ENCODE results near the gene ALDH3B1. TPM values are rescaled to one million over a fixed set of nuclear protein-coding genes. Genes with fewer than 3 reads are reported as not detected.

Gene ALDH3B1
- total and polyA plus RNA-seq, 9 of the 15 experiments (the other 6 are each of a cell fraction or from before 2014, with no cell fraction given) = 0.01 to 0.35 (median 0.07) TPM; not detected in 2

GRCh38 chr11:68077617-68078582 is 67.8 kb downstream of the ALDH3B1 start:
- Histone ChIP-seq H3K4me1 (replicated peaks in 1 of 2; ENCODE audit: control insufficient read depth in 2 of 2, insufficient read depth in 2 of 2, low read length in 2 of 2) (no peaks in the 10 kb centered on the region), H3K9me3 (replicated peaks; ENCODE audit: control insufficient read depth, insufficient read depth, low read depth, low read length) (no peaks in the 10 kb centered on the region), H3K79me2 (ENCODE audit: control insufficient read depth, insufficient read depth, low read length) (no peaks in the 10 kb centered on the region), H3K27me3 (ENCODE audit: control insufficient read depth in 2 of 2, insufficient read depth in 2 of 2, low read length in 2 of 2) (no peaks in the 10 kb centered on the region), H3K9me1 (ENCODE audit: control insufficient read depth, insufficient read depth, low read length) (no peaks in the 10 kb centered on the region), H3K27ac (ENCODE audit: extremely low read depth, low read depth, low read length) (no peak overlapping the region), H4K20me1 (replicated peaks; ENCODE audit: control insufficient read depth, insufficient read depth, low read length) (no peaks in the 10 kb centered on the region), H3K4me2 (ENCODE audit: insufficient read depth, low read length) (no peak overlapping the region), H3K4me3 (no peak overlapping the region), H2AFZ (ENCODE audit: low read depth, low read length) (no peak overlapping the region), H3K36me3 (ENCODE audit: control insufficient read depth, insufficient read depth, low read length) (peaks cover 69% of the 10 kb centered on the region; the same call in 2 of the 3 replicates), H3K9ac (ENCODE audit: insufficient read depth in 1 of 2, low read depth in 2 of 2, low read length in 2 of 2) (no peak overlapping the region)
- WGBS (ENCODE audit: insufficient coverage, low coverage, missing lambda C conversion rate) = 76% methylated on average over 8 of the region's 8 CpGs
- BruUV-seq (replicated peaks) = no TSS peak
- ChIA-PET POLR2A (interaction anchor here (0.7 to 1.4 kb wide), 4 partner anchors 35 to 1795 kb away, joined by 3 to 4 read pairs (median 3); no protein-coding TSS in a partner anchor), CTCF (ENCODE audit: low intra/inter-chr PET ratio) (interaction anchor here (0.6 to 0.7 kb wide), 2 partner anchors 66 to 136 kb away, joined by 4 read pairs; no protein-coding TSS in a partner anchor)
- in situ Hi-C loops (cut with MboI) (no loop called here), intact Hi-C loops (cut with micrococcal nuclease) (no loop called here)
- DNase-seq (ENCODE audit: extremely low read depth in 1 of 4, low spot score in 3 of 4) = no peak
- no peak for ATAC-seq
- FAIRE-seq = no peak
- TF ChIP-seq ESRRA (IDR thresholded peaks at IDR 0.05; ENCODE audit: borderline replicate concordance, low read depth) (no peak), PPARD (CRISPR knock-in tag; IDR thresholded peaks at IDR 0.05) (no peak), RAD21 (CRISPR knock-in tag; conservative IDR thresholded peaks at IDR 0.05 in 1 of 2, IDR thresholded peaks at IDR 0.05 in 1 of 2) (no peak), ZNF395 (CRISPR knock-in tag; IDR thresholded peaks at IDR 0.05) (no peak), TAF7 (tag; IDR thresholded peaks at IDR 0.05) (no peak), SMARCA5 (IDR thresholded peaks at IDR 0.05) (no peak), ZNF644 (tag; IDR thresholded peaks at IDR 0.05; ENCODE audit: low read depth) (no peak), ZNF311 (CRISPR knock-in tag; IDR thresholded peaks at IDR 0.05) (no peak), BCOR (IDR thresholded peaks at IDR 0.05) (no peak), NONO (IDR thresholded peaks at IDR 0.05; ENCODE audit: low read depth in 2 of 2, low read length in 1 of 2) (no peak), RBM15 (IDR thresholded peaks at IDR 0.05; ENCODE audit: insufficient read depth, low read length) (no peak), NCOR1 (IDR thresholded peaks at IDR 0.05) (no peak)
- TF ChIP-seq, protein P1, sequence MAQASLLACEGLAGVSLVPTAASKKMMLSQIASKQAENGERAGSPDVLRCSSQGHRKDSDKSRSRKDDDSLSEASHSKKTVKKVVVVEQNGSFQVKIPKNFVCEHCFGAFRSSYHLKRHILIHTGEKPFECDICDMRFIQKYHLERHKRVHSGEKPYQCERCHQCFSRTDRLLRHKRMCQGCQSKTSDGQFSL (CRISPR knock-in tag; IDR thresholded peaks at IDR 0.05) = no peak
- TF ChIP-seq, protein P1 (tag; IDR thresholded peaks at IDR 0.05) = no peak
- TF ChIP-seq, protein P2, sequence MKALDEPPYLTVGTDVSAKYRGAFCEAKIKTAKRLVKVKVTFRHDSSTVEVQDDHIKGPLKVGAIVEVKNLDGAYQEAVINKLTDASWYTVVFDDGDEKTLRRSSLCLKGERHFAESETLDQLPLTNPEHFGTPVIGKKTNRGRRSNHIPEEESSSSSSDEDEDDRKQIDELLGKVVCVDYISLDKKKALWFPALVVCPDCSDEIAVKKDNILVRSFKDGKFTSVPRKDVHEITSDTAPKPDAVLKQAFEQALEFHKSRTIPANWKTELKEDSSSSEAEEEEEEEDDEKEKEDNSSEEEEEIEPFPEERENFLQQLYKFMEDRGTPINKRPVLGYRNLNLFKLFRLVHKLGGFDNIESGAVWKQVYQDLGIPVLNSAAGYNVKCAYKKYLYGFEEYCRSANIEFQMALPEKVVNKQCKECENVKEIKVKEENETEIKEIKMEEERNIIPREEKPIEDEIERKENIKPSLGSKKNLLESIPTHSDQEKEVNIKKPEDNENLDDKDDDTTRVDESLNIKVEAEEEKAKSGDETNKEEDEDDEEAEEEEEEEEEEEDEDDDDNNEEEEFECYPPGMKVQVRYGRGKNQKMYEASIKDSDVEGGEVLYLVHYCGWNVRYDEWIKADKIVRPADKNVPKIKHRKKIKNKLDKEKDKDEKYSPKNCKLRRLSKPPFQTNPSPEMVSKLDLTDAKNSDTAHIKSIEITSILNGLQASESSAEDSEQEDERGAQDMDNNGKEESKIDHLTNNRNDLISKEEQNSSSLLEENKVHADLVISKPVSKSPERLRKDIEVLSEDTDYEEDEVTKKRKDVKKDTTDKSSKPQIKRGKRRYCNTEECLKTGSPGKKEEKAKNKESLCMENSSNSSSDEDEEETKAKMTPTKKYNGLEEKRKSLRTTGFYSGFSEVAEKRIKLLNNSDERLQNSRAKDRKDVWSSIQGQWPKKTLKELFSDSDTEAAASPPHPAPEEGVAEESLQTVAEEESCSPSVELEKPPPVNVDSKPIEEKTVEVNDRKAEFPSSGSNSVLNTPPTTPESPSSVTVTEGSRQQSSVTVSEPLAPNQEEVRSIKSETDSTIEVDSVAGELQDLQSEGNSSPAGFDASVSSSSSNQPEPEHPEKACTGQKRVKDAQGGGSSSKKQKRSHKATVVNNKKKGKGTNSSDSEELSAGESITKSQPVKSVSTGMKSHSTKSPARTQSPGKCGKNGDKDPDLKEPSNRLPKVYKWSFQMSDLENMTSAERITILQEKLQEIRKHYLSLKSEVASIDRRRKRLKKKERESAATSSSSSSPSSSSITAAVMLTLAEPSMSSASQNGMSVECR (CRISPR knock-in tag; IDR thresholded peaks at IDR 0.05) = no peak

Measured in K562 (cell line).